Endometrial microvascular endothelial cells (primary cell): ENCODE data around the gene GCDH. TPM values are rescaled to one million over a fixed set of nuclear protein-coding genes. Genes with fewer than 3 reads are reported as not detected.
"Not testable (repeated sequence)": the region's sequence is repeated elsewhere in the genome, so short reads cannot be mapped to it uniquely, and the experiment has no call there.

Source experiments
- in situ Hi-C: cut with HindIII; loops from 2 replicates; pipeline ENCODE4 v1.10.0; 2017; ENCODE audit warnings: low sequenced_read_pairs, low pct_unique_long_range_greater_than_20kb; ENCODE audit errors: inconsistent ontology term
- total RNA-seq: library from RNA; depleted of rRNA; stranded (reverse); fragments of >200 nt; gene quantifications from one replicate; pipeline ENCODE4 v1.2.3, GENCODE V29; 2015; ENCODE audit errors: inconsistent ontology term

Gene GCDH
- total RNA-seq, 1 donor from 2014 or later = 53.9 TPM

- in situ Hi-C loops = no loop called here
Observed at GRCh38 chr19:12871681-12872080, 19.3 kb upstream of the GCDH start.

GRCh38 chr19:12872255-12872654 lies 18.7 kb upstream of the GCDH start:
- in situ Hi-C loops = no loop called here

GRCh38 chr19:12872941-12873890 lies 17.7 kb upstream of the GCDH start:
- in situ Hi-C loops = no loop called here

GRCh38 chr19:12873891-12874745 lies 16.8 kb upstream of the GCDH start:
- in situ Hi-C loops = no loop called here

- in situ Hi-C loops = no loop called here
Observed at GRCh38 chr19:12875086-12875485, 15.9 kb upstream of the GCDH start.

- in situ Hi-C loops = no loop called here
Observed at GRCh38 chr19:12880551-12881171, 10.3 kb upstream of the GCDH start.

GRCh38 chr19:12881172-12881808 lies 9.7 kb upstream of the GCDH start, which contains the start of gene DNASE2:
TSS of gene DNASE2 (minus strand) at chr19:12881449. CDS start at chr19:12881375, 74 bp downstream.
- in situ Hi-C loops = no loop called here

- in situ Hi-C loops = no loop called here
Observed at GRCh38 chr19:12882589-12882988, 8.4 kb upstream of the GCDH start.

- in situ Hi-C loops = no loop called here
Observed at GRCh38 chr19:12884202-12884601, 6.8 kb upstream of the GCDH start.

- in situ Hi-C loops = no loop called here
Observed at GRCh38 chr19:12884627-12884925, 6.4 kb upstream of the GCDH start.

GRCh38 chr19:12884926-12885748 lies 5.8 kb upstream of the GCDH start:
- in situ Hi-C loops = no loop called here

GRCh38 chr19:12885749-12886650 lies 5.0 kb upstream of the GCDH start:
- in situ Hi-C loops = no loop called here

- in situ Hi-C loops = no loop called here
Observed at GRCh38 chr19:12886651-12886968, 4.3 kb upstream of the GCDH start.

- in situ Hi-C loops = no loop called here
Observed at GRCh38 chr19:12886969-12887747, 3.8 kb upstream of the GCDH start, which contains the start of gene KLF1. TSS of gene KLF1 (minus strand) at chr19:12887201. CDS start at chr19:12887140, 61 bp downstream.

GRCh38 chr19:12888006-12888603 lies 2.9 kb upstream of the GCDH start:
- in situ Hi-C loops = no loop called here

- in situ Hi-C loops = not testable (repeated sequence)
Observed at GRCh38 chr19:12890299-12890786, 617 bp upstream of the GCDH start.
